GM23248 (cell line): ENCODE data around the gene TTC24.

Source experiments
- EZH2 ChIP-seq: fragments of 200-600 bp; sonication (generic); IDR thresholded peaks from 2 replicates; pipeline ENCODE4 v1.6.1; 2018; ENCODE audit warnings: antibody characterized with exemption, mild to moderate bottlenecking; ENCODE audit not compliant: insufficient read depth, poor library complexity, severe bottlenecking
- EZH2phosphoT487 ChIP-seq: fragments of 200-600 bp; sonication (generic); IDR thresholded peaks from 2 replicates; pipeline ENCODE4 v1.6.1; 2018; ENCODE audit warnings: antibody characterized with exemption, moderate library complexity, mild to moderate bottlenecking, low read depth; ENCODE audit not compliant: insufficient read depth

GRCh38 chr1:156582388-156583017, 3.0 kb downstream of the TTC24 start:
- no peak for TF ChIP-seq EZH2
- no peak for TF ChIP-seq EZH2phosphoT487
